PC-3 (cell line): ENCODE results near the gene ANP32A. TPM values are rescaled to one million over a fixed set of nuclear protein-coding genes. Genes with fewer than 3 reads are reported as not detected.

Source experiments
- ATAC-seq: fragments of 200-7000 bp; cut with Tn5 transposase; 2 replicates; pipeline ENCODE4 v1.9.1; 2020; ENCODE audit warnings: mild to moderate bottlenecking, moderate library complexity
- BruUV-seq: library from RNA; stranded (reverse); fragments of 400-500 nt; replicated peaks from 2 replicates; lab custom pipeline; 2021; lab: Mats Ljungman, UMichigan
- CTCF ChIA-PET: fragments of 300-600 bp; sonication (Branson Sonifier 250); formaldehyde crosslinking; loops from one replicate; lab custom pipeline; 2022; ENCODE audit warnings: antibody characterized with exemption; lab: Charles Lee
- POLR2A ChIA-PET: fragments of 300-600 bp; sonication (Branson Sonifier 250); formaldehyde crosslinking; loops from one replicate; lab custom pipeline; 2022; ENCODE audit warnings: antibody characterized with exemption; ENCODE audit not compliant: unreplicated experiment; lab: Charles Lee
- DNase-seq: peaks from one replicate; pipeline ENCODE4 v3.0.0-alpha.2; 2015
- H2AFZ ChIP-seq: fragments of 300-600 bp; sonication (generic); 2 replicates; pipeline ENCODE4 v1.6.0; 2016; ENCODE audit warnings: antibody characterized with exemption, low read length
- H3F3A ChIP-seq: fragments of 300-600 bp; sonication (generic); one replicate; pipeline ENCODE4 v1.6.0; 2017; ENCODE audit warnings: antibody characterized with exemption, low read length, control low read depth, mild to moderate bottlenecking; ENCODE audit not compliant: unreplicated experiment
- H3K27ac ChIP-seq: fragments of 300-600 bp; sonication (generic); 2 replicates; pipeline ENCODE4 v1.5.1; 2016; ENCODE audit warnings: mild to moderate bottlenecking, low read length
- H3K27me3 ChIP-seq: fragments of 300-600 bp; sonication (generic); 2 replicates; pipeline ENCODE4 v1.6.1; 2016; ENCODE audit warnings: low read length, mixed read lengths
- H3K36me3 ChIP-seq: fragments of 300-600 bp; sonication (generic); 2 replicates; pipeline ENCODE4 v1.6.1; 2016; ENCODE audit warnings: low read depth, mixed run types, low read length, mixed read lengths
- H3K4me1 ChIP-seq: fragments of 300-600 bp; sonication (generic); 2 replicates; pipeline ENCODE4 v1.5.1; 2016; ENCODE audit warnings: low read length; ENCODE audit not compliant: insufficient read depth
- H3K4me2 ChIP-seq: fragments of 300-600 bp; sonication (generic); 2 replicates; pipeline ENCODE4 v1.6.0; 2016; ENCODE audit warnings: low read length
- H3K4me3 ChIP-seq: fragments of 300-600 bp; sonication (generic); 2 replicates; pipeline ENCODE4 v1.5.1; 2016; ENCODE audit warnings: mild to moderate bottlenecking, low read length, mixed read lengths
- H3K79me2 ChIP-seq: fragments of 300-600 bp; sonication (generic); 2 replicates; pipeline ENCODE4 v1.6.1; 2017; ENCODE audit warnings: low read length, mixed read lengths
- H3K9ac ChIP-seq: fragments of 300-600 bp; sonication (generic); 2 replicates; pipeline ENCODE4 v1.6.0; 2016; ENCODE audit warnings: mild to moderate bottlenecking, low read length
- H3K9me2 ChIP-seq: fragments of 300-600 bp; sonication (generic); replicated peaks from 2 replicates; pipeline ENCODE4 v1.6.1; 2016; ENCODE audit warnings: mixed run types, low read length, mixed read lengths
- H3K9me3 ChIP-seq: fragments of 300-600 bp; sonication (generic); 2 replicates; pipeline ENCODE4 v1.6.1; 2016; ENCODE audit warnings: low read length, mixed read lengths
- H4K20me1 ChIP-seq: fragments of 300-600 bp; sonication (generic); 2 replicates; pipeline ENCODE4 v1.6.1; 2016; ENCODE audit warnings: low read length, mixed read lengths
- CTCF ChIP-seq: fragments of 300-600 bp; sonication (generic); conservative IDR thresholded peaks from 2 replicates; pipeline ENCODE4 v1.5.1; 2017; ENCODE audit warnings: antibody characterized with exemption, low read depth, mild to moderate bottlenecking, low read length
- EZH2 ChIP-seq: fragments of 300-600 bp; sonication (generic); IDR thresholded peaks from one replicate; pipeline ENCODE4 v1.6.1; 2017; ENCODE audit warnings: antibody characterized with exemption, mild to moderate bottlenecking, low read length; ENCODE audit not compliant: unreplicated experiment
- EZH2phosphoT487 ChIP-seq: fragments of 300-600 bp; sonication (generic); IDR thresholded peaks from 2 replicates; pipeline ENCODE4 v1.6.1; 2018; ENCODE audit warnings: mild to moderate bottlenecking, antibody characterized with exemption, low read length, borderline replicate concordance
- intact Hi-C: fragments of 100-400 bp; cut with micrococcal nuclease; formaldehyde crosslinking; loops from 2 replicates; pipeline ENCODE4 v1.9.0; 2023
- total RNA-seq: library from RNA; depleted of rRNA; stranded (reverse); fragments of >200 nt; gene quantifications from 2 replicates; pipeline ENCODE4 v1.2.3, GENCODE V29; 2014

Gene ANP32A
- total RNA-seq, 1 experiment from 2014 or later, result 106 TPM

- Histone ChIP-seq H4K20me1 (no peaks in the 10 kb centered on the region), H3K36me3 (peaks cover 13% of the 10 kb centered on the region; the same call in 1 of the 2 replicates), H3K79me2 (no peaks in the 10 kb centered on the region), H3K4me3 (no peak overlapping the region), H3K27me3 (no peaks in the 10 kb centered on the region), H3K27ac (no peak overlapping the region), H3K9me2 (no peaks in the 10 kb centered on the region), H3K9me3 (no peaks in the 10 kb centered on the region), H3K4me1 (no peaks in the 10 kb centered on the region), H2AFZ (no peak overlapping the region), H3K4me2 (no peak overlapping the region), H3K9ac (no peak overlapping the region), H3F3A (no peaks in the 10 kb centered on the region)
- TF ChIP-seq CTCF (no peak), EZH2phosphoT487 (no peak), EZH2 (no peak)
- no TSS peak for BruUV-seq
- no peak for DNase-seq
- ChIA-PET CTCF (no interaction called here), POLR2A (no interaction called here)
- no peak for ATAC-seq
- intact Hi-C loops, result no loop called here
Measured at GRCh38 chr15:68774120-68774519, 46.6 kb downstream of the ANP32A start.

- BruUV-seq, result no TSS peak
- Histone ChIP-seq H3K4me1 (peaks cover 6% of the 10 kb centered on the region; the same call in 1 of the 2 replicates), H3K4me2 (no peak overlapping the region), H3K27me3 (no peaks in the 10 kb centered on the region), H3K36me3 (peaks cover 2% of the 10 kb centered on the region; the same call in 1 of the 2 replicates), H3K9me2 (no peaks in the 10 kb centered on the region), H2AFZ (no peak overlapping the region), H3K9me3 (no peaks in the 10 kb centered on the region), H3K79me2 (no peaks in the 10 kb centered on the region), H3F3A (no peaks in the 10 kb centered on the region), H3K27ac (no peak overlapping the region), H3K9ac (no peak overlapping the region), H4K20me1 (no peaks in the 10 kb centered on the region), H3K4me3 (no peak overlapping the region)
- CTCF ChIA-PET, result no interaction called here
- POLR2A ChIA-PET, result no interaction called here
- intact Hi-C loops, result no loop called here
- TF ChIP-seq EZH2 (no peak), EZH2phosphoT487 (no peak), CTCF (no peak)
- ATAC-seq (no peak), DNase-seq (no peak)
Measured at GRCh38 chr15:68773036-68773435, 47.7 kb downstream of the ANP32A start.

- Histone ChIP-seq H3K4me3 (no peak overlapping the region), H3F3A (no peaks in the 10 kb centered on the region), H4K20me1 (no peaks in the 10 kb centered on the region), H3K27ac (no peak overlapping the region), H3K9me2 (no peaks in the 10 kb centered on the region), H3K4me2 (no peak overlapping the region), H3K79me2 (no peaks in the 10 kb centered on the region), H2AFZ (no peak overlapping the region), H3K36me3 (no peaks in the 10 kb centered on the region), H3K9me3 (no peaks in the 10 kb centered on the region), H3K4me1 (peaks cover 6% of the 10 kb centered on the region; the same call in 1 of the 2 replicates), H3K27me3 (no peaks in the 10 kb centered on the region), H3K9ac (no peak overlapping the region)
- POLR2A ChIA-PET, result no interaction called here
- BruUV-seq, result no TSS peak
- DNase-seq (no peak), ATAC-seq (no peak)
- intact Hi-C loops, result no loop called here
- no peak for TF ChIP-seq CTCF
- TF ChIP-seq EZH2phosphoT487, result no peak
- TF ChIP-seq EZH2, result no peak
- CTCF ChIA-PET, result no interaction called here
Measured at GRCh38 chr15:68770216-68770615, 50.5 kb downstream of the ANP32A start.
